HG03342 (cell line): Measurements from ENCODE around the gene GRIK2.
A peak's percentile ranks its signal among the peaks of the same experiment; 100 is the strongest.
"Not testable (repeated sequence)": the region's sequence is repeated elsewhere in the genome, so short reads cannot be mapped to it uniquely, and the experiment has no call there.

Experiments
- ATAC-seq: cut with Tn5 transposase; IDR thresholded peaks from one replicate; pipeline ENCODE4 v1.9.1; 2021; ENCODE audit warnings: mild to moderate bottlenecking, moderate library complexity; ENCODE audit not compliant: unreplicated experiment

Gene GRIK2

GRCh38 chr6:101956961-101957360, 563.5 kb downstream of the GRIK2 start:
- no peak for ATAC-seq

GRCh38 chr6:101961357-101961756, 567.8 kb downstream of the GRIK2 start:
- no peak for ATAC-seq

- ATAC-seq, result no peak
Measured at GRCh38 chr6:101980924-101981323, 587.4 kb downstream of the GRIK2 start.

- no peak for ATAC-seq
Measured at GRCh38 chr6:101986476-101986875, 593.0 kb downstream of the GRIK2 start.

- no peak for ATAC-seq
Measured at GRCh38 chr6:101992286-101992685, 598.8 kb downstream of the GRIK2 start.

- ATAC-seq, result no peak
Measured at GRCh38 chr6:101994521-101994920, 601.0 kb downstream of the GRIK2 start.

GRCh38 chr6:102015431-102015830, 621.9 kb downstream of the GRIK2 start:
- no peak for ATAC-seq

GRCh38 chr6:102022281-102022680, 628.8 kb downstream of the GRIK2 start:
- no peak for ATAC-seq

- no peak for ATAC-seq
Measured at GRCh38 chr6:102022803-102023202, 629.3 kb downstream of the GRIK2 start.

GRCh38 chr6:102023977-102024657, 630.6 kb downstream of the GRIK2 start:
- no peak for ATAC-seq

- no peak for ATAC-seq
Measured at GRCh38 chr6:102026649-102027048, 633.1 kb downstream of the GRIK2 start.

GRCh38 chr6:102028176-102028575, 634.7 kb downstream of the GRIK2 start:
- ATAC-seq, result no peak

GRCh38 chr6:102038964-102039363, 645.5 kb downstream of the GRIK2 start:
- no peak for ATAC-seq

GRCh38 chr6:102039441-102039840, 645.9 kb downstream of the GRIK2 start:
- ATAC-seq, result no peak

- no peak for ATAC-seq
Measured at GRCh38 chr6:102051001-102051400, 657.5 kb downstream of the GRIK2 start.

GRCh38 chr6:102051720-102052119, 658.2 kb downstream of the GRIK2 start:
- ATAC-seq, result no peak

GRCh38 chr6:102064142-102064541, 670.6 kb downstream of the GRIK2 start:
- ATAC-seq, result no peak

GRCh38 chr6:102066301-102066700, 672.8 kb downstream of the GRIK2 start:
- no peak for ATAC-seq

GRCh38 chr6:102068349-102068929, 674.9 kb downstream of the GRIK2 start:
- ATAC-seq, result no peak

- ATAC-seq, result no peak
Measured at GRCh38 chr6:102075539-102075938, 682.0 kb downstream of the GRIK2 start.

- ATAC-seq, result no peak
Measured at GRCh38 chr6:102085257-102085656, 691.7 kb downstream of the GRIK2 start.

- ATAC-seq, result not testable (repeated sequence)
Measured at GRCh38 chr6:102088160-102088559, 694.7 kb downstream of the GRIK2 start.

- peak; percentile 68 for ATAC-seq
Measured at GRCh38 chr6:102114402-102114801, 720.9 kb downstream of the GRIK2 start.
